H9 (cell line): ENCODE results near the gene PLPP7. TPM values are rescaled to one million over a fixed set of nuclear protein-coding genes. Genes with fewer than 3 reads are reported as not detected.

Experiments
- DNase-seq: peaks from one replicate; pipeline ENCODE4 v3.0.0-alpha.2; 2017
- H2AFZ ChIP-seq: one replicate; pipeline ENCODE4 v1.6.1; 2013; ENCODE audit warnings: mild to moderate bottlenecking, low read length, control low read depth, moderate library complexity
- H2AK5ac ChIP-seq: 2 replicates; pipeline ENCODE4 v1.6.1; 2013; ENCODE audit warnings: low read length, control low read depth, mixed read lengths; ENCODE audit not compliant: insufficient read length
- H2BK120ac ChIP-seq: one replicate; pipeline ENCODE4 v1.6.1; 2013; ENCODE audit warnings: low read depth, mild to moderate bottlenecking, low read length, control low read depth, inconsistent platforms; ENCODE audit not compliant: poor library complexity, severe bottlenecking
- H2BK12ac ChIP-seq: 2 replicates; pipeline ENCODE4 v1.6.1; 2013; ENCODE audit warnings: low read length, control low read depth, mixed read lengths, low read depth; ENCODE audit not compliant: insufficient read length
- H2BK15ac ChIP-seq: 2 replicates; pipeline ENCODE4 v1.6.1; 2013; ENCODE audit warnings: low read depth, low read length, control low read depth
- H2BK20ac ChIP-seq: one replicate; pipeline ENCODE4 v1.6.1; 2013; ENCODE audit warnings: low read depth, mild to moderate bottlenecking, low read length, control low read depth, inconsistent platforms; ENCODE audit not compliant: poor library complexity, severe bottlenecking
- H2BK5ac ChIP-seq: 2 replicates; pipeline ENCODE4 v1.6.1; 2013; ENCODE audit warnings: low read length, control low read depth, mixed read lengths; ENCODE audit not compliant: insufficient read length
- H3K14ac ChIP-seq: 2 replicates; pipeline ENCODE4 v1.6.1; 2013; ENCODE audit warnings: low read length, control low read depth; ENCODE audit not compliant: insufficient read depth
- H3K18ac ChIP-seq: 2 replicates; pipeline ENCODE4 v1.6.1; 2013; ENCODE audit warnings: low read depth, mild to moderate bottlenecking, mixed read lengths, low read length, control low read depth; ENCODE audit not compliant: insufficient read length
- H3K23ac ChIP-seq: 2 replicates; pipeline ENCODE4 v1.6.1; 2013; ENCODE audit warnings: low read length, control low read depth, mixed read lengths, low read depth; ENCODE audit not compliant: insufficient read length
- H3K23me2 ChIP-seq: 2 replicates; pipeline ENCODE4 v1.6.1; 2013; ENCODE audit warnings: low read depth, mild to moderate bottlenecking, mixed read lengths, low read length, control low read depth; ENCODE audit not compliant: insufficient read length, poor library complexity, severe bottlenecking
- H3K27ac ChIP-seq: 2 replicates; pipeline ENCODE4 v1.5.1; 2013; ENCODE audit warnings: low read length, control low read depth, mixed read lengths, low read depth; ENCODE audit not compliant: insufficient read length
- H3K27me3 ChIP-seq: 2 replicates; pipeline ENCODE4 v1.6.1; 2013; ENCODE audit warnings: low read length, control low read depth, inconsistent platforms; ENCODE audit not compliant: insufficient read depth
- H3K4ac ChIP-seq: 2 replicates; pipeline ENCODE4 v1.6.1; 2013; ENCODE audit warnings: low read depth, mild to moderate bottlenecking, control low read depth, inconsistent platforms, low read length, moderate library complexity
- H3K4me1 ChIP-seq: 2 replicates; pipeline ENCODE4 v1.6.1; 2013; ENCODE audit warnings: low read length, control low read depth, inconsistent platforms; ENCODE audit not compliant: insufficient read depth
- H3K4me2 ChIP-seq: 2 replicates; pipeline ENCODE4 v1.6.1; 2013; ENCODE audit warnings: low read length, control low read depth, mixed read lengths; ENCODE audit not compliant: insufficient read length, insufficient read depth
- H3K56ac ChIP-seq: 2 replicates; pipeline ENCODE4 v1.6.1; 2013; ENCODE audit warnings: low read depth, mild to moderate bottlenecking, mixed read lengths, low read length, control low read depth; ENCODE audit not compliant: insufficient read length
- H3K79me1 ChIP-seq: 2 replicates; pipeline ENCODE4 v1.6.1; 2013; ENCODE audit warnings: low read depth, mild to moderate bottlenecking, moderate library complexity, low read length, control low read depth, inconsistent platforms; ENCODE audit not compliant: insufficient read depth, poor library complexity, severe bottlenecking
- H3K79me2 ChIP-seq: 2 replicates; pipeline ENCODE4 v1.6.1; 2013; ENCODE audit warnings: low read length, control low read depth, inconsistent platforms; ENCODE audit not compliant: insufficient read depth
- H3K9ac ChIP-seq: 2 replicates; pipeline ENCODE4 v1.6.1; 2013; ENCODE audit warnings: low read length, control low read depth, mixed read lengths; ENCODE audit not compliant: insufficient read length; ENCODE audit errors: extremely low read depth
- H3K9me3 ChIP-seq: one replicate; pipeline ENCODE4 v1.6.1; 2013; ENCODE audit warnings: low read depth, low read length, inconsistent platforms; ENCODE audit not compliant: control insufficient read depth
- H3T11ph ChIP-seq: one replicate; pipeline ENCODE4 v1.6.1; 2013; ENCODE audit warnings: mild to moderate bottlenecking, low read length, control low read depth, inconsistent platforms
- H4K20me1 ChIP-seq: one replicate; pipeline ENCODE4 v1.6.1; 2013; ENCODE audit not compliant: control insufficient read depth, insufficient read length, insufficient read depth
- H4K5ac ChIP-seq: 2 replicates; pipeline ENCODE4 v1.6.1; 2013; ENCODE audit warnings: low read depth, mild to moderate bottlenecking, mixed read lengths, low read length, control low read depth; ENCODE audit not compliant: insufficient read length
- H4K8ac ChIP-seq: replicated peaks from 2 replicates; pipeline ENCODE4 v1.6.1; 2013; ENCODE audit warnings: low read length, control low read depth, mixed read lengths, low read depth; ENCODE audit not compliant: insufficient read length
- H4K91ac ChIP-seq: 2 replicates; pipeline ENCODE4 v1.6.1; 2013; ENCODE audit warnings: low read depth, mild to moderate bottlenecking, moderate library complexity, mixed read lengths, low read length, control low read depth; ENCODE audit not compliant: insufficient read length
- H3K27ac Mint-ChIP-seq, 3 experiments: 2 replicates in 2 of 3; 3 replicates in 1 of 3; pipeline ENCODE4 v1.8.0; 2020 to 2021; ENCODE audit warnings: mixed read lengths in 3 of 3, mild to moderate bottlenecking in 1 of 3, moderate library complexity in 1 of 3
- H3K27me3 Mint-ChIP-seq: 2 replicates; pipeline ENCODE4 v1.8.0; 2021; ENCODE audit warnings: low read depth, mild to moderate bottlenecking, moderate library complexity, mixed read lengths
- H3K36me3 Mint-ChIP-seq, 3 experiments: 2 replicates in 2 of 3; 3 replicates in 1 of 3; pipeline ENCODE4 v1.8.0; 2020 to 2021; ENCODE audit warnings: low read depth in 3 of 3, mixed read lengths in 3 of 3; ENCODE audit not compliant: insufficient read depth in 1 of 3
- H3K4me1 Mint-ChIP-seq, 2 experiments: 2 replicates each; pipeline ENCODE4 v1.8.0; 2020; ENCODE audit warnings: mixed read lengths in 2 of 2
- H3K4me3 Mint-ChIP-seq, 2 experiments: 2 replicates in 1 of 2; 3 replicates in 1 of 2; pipeline ENCODE4 v1.8.0; 2020 to 2021; ENCODE audit warnings: mild to moderate bottlenecking in 2 of 2, mixed read lengths in 2 of 2, moderate library complexity in 1 of 2
- H3K9me3 Mint-ChIP-seq, 2 experiments: 2 replicates in 1 of 2; 3 replicates in 1 of 2; pipeline ENCODE4 v1.8.0; 2020; ENCODE audit warnings: mild to moderate bottlenecking in 2 of 2, mixed read lengths in 2 of 2, moderate library complexity in 1 of 2
- CTCF ChIP-seq: fragments of 200-600 bp; sonication (generic); conservative IDR thresholded peaks from 3 replicates; pipeline ENCODE4 v1.8.0; 2021; ENCODE audit warnings: antibody characterized with exemption, mild to moderate bottlenecking
- WGBS: extraction: QIAGEN DNeasy Blood & Tissue Kit; methylation state at CpG from one replicate; pipeline ENCODE4 v1.1.7; 2013; ENCODE audit warnings: missing lambda C conversion rate, low lambda C conversion rate, mixed read lengths; ENCODE audit not compliant: insufficient read length; ENCODE audit errors: extremely low coverage; 5-methylcytosine and 5-hydroxymethylcytosine counted together
- total RNA-seq: library from RNA; stranded (reverse); gene quantifications from 2 replicates; pipeline ENCODE4 v1.2.1, GENCODE V29; 2021

PLPP7 gene
- total RNA-seq, 1 experiment from 2014 or later: 1.9 TPM

DNA sequence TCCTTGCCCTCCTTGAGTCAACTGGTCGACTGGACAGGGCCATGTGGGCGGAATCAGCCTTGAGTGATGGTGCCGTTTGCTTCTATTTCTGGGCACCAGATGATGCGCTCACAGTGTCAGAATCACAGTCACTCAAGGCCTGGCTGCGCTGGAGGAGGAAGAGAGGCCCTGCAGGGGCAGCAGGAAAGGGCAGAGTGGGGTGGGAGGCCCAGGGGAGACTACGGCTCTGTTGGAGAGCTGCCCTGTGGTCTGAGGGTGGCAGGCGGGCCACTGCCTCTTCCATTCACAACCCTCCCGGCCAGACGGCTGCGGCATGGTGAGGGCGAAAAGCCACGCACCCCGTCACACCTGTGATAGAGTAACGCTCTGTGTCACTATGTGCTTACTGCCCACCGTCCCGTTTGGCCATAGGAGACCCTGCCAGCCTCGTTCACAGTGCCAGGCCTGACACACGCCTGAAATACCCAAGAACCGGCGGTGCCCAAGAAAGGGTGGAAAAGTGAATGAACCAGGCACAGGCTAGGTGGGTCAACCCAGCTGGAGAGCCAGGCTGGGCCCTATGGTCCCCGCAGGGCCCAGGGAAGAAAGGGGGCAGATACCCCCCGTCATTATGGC lies 9.9 kb downstream of the PLPP7 start:
- Histone ChIP-seq H3K23ac (no peak overlapping the region), H3K27ac (no peak overlapping the region), H3K27me3 (no peaks in the 10 kb centered on the region), H3K4ac (no peak overlapping the region), H3K79me1 (no peaks in the 10 kb centered on the region), H3K79me2 (no peaks in the 10 kb centered on the region), H3K4me1 (no peaks in the 10 kb centered on the region), H3K9me3 (no peaks in the 10 kb centered on the region), H3K18ac (no peak overlapping the region), H3K9ac (no peak overlapping the region), H2BK12ac (no peak overlapping the region), H3K14ac (no peak overlapping the region; the same call in 1 of the 2 replicates), H4K91ac (no peak overlapping the region), H2BK15ac (no peak overlapping the region), H2AK5ac (no peak overlapping the region), H2BK5ac (no peak overlapping the region), H2BK120ac (no peak overlapping the region), H3K23me2 (no peaks in the 10 kb centered on the region), H2BK20ac (no peak overlapping the region), H4K5ac (no peak overlapping the region), H4K8ac (no peak overlapping the region), H3T11ph (no peak overlapping the region), H3K56ac (no peak overlapping the region), H4K20me1 (no peaks in the 10 kb centered on the region), H2AFZ (no peak overlapping the region), H3K4me2 (no peak overlapping the region)
- no peak for TF ChIP-seq CTCF
- no CpG with 5 or more reads among the region's 22 CpGs for WGBS
- no peak for DNase-seq
- H3K27ac Mint-ChIP-seq: no peak overlapping the region
- H3K9me3 Mint-ChIP-seq: no peaks in the 10 kb centered on the region
- no peaks in the 10 kb centered on the region for H3K27me3 Mint-ChIP-seq
- H3K4me1 Mint-ChIP-seq: peaks cover 4 to 15% of the 10 kb centered on the region in 2 experiments; a peak in 2 of 4 replicates
- H3K36me3 Mint-ChIP-seq: no peaks in the 10 kb centered on the region
- H3K4me3 Mint-ChIP-seq: no peak overlapping the region
